Activated CD4-positive, alpha-beta T cell treated with anti-CD3 and anti-CD28 coated beads, Interleukin-2, Interleukin-4, amounts not matched to agents 100 ng/mL and 50 ng/mL, durations not matched to agents 16 hours and 8 hours (primary cell): ENCODE results near the gene CPNE5.

Source experiments
- DNase-seq: peaks from one replicate; pipeline ENCODE4 v3.0.0-alpha.2; 2020; ENCODE audit warnings: low spot score

The CPNE5 gene

DNA sequence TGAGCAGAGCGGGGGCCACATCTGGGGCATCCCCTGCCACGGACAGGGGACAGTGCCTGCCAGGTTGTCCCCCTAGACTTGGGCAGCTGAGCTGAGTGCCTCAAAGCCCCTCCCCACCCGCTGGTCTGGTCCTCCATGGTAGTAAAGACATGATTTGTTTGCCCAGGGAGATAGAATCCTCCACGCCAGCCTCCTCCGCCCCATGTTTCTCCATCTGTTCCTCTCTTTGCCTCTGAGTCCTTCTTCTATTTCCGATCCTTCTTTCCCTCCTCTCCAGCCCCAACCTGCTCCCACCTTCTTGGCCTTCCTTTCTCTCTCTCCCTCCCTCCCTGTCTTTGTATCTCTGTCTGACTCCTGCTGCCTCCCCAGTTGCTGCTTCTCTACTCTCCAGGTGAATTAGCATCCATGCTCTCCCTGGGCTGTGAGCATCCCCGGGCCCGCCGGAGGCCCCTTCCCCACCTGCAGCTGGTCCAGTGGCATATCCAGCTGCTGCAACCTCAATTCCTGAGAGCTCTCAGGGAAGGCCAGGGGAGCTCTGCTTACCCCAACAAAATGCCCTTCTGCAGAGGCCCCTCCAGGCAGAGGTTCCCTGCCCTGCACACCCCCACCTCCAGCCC is 45.8 kb downstream of the CPNE5 start:
- no peak for DNase-seq

GRCh38 chr6:36791521-36792135 is 47.6 kb downstream of the CPNE5 start:
- no peak for DNase-seq

DNA sequence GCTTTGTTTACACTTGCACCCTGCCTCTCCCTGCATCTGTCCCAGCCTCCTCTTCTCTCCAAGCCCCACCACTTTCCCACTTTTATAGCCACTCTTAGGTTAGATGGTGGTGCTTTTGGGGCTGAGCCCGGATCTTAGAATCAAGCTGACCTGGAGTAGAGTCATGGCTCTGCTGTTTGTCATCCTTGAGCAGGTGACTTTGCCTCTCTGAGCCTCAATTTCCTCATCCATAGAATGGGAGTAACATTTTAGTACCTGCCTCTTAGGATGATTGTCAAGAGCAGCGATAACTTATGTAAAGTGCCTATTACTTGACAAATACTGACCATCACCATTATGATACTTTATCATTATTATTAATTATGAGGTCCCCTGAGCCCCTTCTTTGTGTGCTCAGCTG is 48.2 kb downstream of the CPNE5 start:
- DNase-seq, result no peak

DNA sequence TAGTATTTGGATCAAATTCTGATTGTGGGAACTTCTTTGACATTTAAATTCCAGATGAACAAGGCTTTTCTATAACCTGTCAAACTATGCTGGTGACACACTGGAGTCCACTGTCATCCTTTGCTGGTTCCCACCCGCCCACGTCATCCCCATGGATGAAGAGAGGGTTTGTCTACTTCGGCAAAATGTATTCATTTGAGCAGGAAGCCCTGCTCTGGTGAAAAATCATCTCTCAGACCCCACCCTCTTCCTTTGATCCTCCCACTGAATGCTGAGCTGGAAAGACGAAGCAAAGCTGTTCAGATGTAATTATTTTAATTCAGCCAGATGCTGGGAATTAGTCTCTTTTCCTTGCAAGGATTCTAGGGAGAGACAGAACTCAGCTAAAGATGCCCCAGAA is 50.5 kb downstream of the CPNE5 start:
- DNase-seq, result no peak

GRCh38 chr6:36788186-36788585 is 51.1 kb downstream of the CPNE5 start:
- DNase-seq, result no peak

GRCh38 chr6:36787210-36787609 is 52.0 kb downstream of the CPNE5 start:
- no peak for DNase-seq

DNA sequence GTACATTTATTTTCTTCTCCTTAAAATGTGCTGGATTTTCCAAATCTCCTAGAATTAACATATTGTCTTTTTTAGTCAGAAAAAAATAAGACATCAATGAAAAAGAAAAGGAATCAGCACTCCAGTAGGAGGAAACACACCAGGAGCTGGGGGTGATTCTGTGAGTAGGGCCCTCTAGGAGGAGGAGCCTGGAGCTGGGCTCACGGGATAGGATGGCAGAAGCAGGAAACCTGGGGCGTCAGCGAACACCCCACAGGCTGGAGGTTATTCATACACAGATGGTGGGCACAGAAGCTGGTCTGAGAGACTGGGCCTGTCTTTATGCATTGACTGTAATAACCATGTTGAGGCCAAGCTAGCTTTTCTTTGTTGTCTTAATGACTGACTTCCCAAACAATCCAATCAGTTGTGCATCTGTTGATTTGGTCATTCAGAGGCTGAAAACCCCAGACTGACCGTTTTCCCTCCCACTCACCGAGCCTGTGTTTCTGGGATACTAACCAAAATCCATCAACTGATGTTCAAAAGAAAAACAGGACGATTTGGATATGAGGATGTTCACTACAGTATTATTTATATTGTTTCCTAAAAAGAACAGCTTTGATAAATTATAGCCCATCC is 53.1 kb downstream of the CPNE5 start:
- no peak for DNase-seq

- DNase-seq, result no peak
These were observed 54.9 kb downstream of the CPNE5 start for GRCh38 chr6:36784376-36784636.

DNA sequence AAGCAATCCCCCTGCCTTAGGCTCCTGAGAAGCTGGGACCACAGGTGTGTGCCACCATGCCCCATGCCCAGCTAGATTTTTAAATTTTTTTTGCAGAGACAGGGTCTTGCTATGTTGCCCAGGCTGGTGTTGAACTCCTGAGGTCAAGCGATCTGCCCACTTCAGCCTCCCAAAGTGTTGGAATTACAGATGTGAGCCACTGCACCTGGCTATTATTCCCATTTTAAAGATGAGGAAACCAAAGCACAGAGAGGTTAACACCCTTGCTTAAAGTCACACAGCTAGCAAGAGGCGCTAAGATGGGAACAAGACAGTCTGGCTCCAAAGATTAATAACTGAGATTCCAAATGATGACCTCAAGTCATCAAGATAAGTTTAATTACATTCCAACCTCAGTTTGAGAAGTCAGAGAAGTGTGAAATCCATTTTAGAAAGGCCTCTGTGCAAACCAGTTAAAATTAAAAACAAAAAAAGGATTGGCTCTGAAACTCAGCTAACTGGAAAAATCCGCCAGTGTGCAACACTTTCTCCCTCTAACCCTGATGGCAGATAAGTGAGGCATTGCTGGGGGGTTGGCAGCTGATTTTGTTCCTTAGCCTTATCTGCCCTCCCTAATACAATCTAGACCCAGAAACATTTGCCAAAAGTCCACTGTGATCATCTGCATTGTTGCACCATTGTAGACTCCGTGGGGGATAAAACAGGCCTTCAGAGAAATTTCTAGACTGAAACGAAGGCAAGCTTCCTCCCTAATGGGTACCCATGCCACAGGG is 55.5 kb downstream of the CPNE5 start:
- no peak for DNase-seq

- no peak for DNase-seq
These were observed 57.6 kb downstream of the CPNE5 start for GRCh38 chr6:36781669-36782068.

DNA sequence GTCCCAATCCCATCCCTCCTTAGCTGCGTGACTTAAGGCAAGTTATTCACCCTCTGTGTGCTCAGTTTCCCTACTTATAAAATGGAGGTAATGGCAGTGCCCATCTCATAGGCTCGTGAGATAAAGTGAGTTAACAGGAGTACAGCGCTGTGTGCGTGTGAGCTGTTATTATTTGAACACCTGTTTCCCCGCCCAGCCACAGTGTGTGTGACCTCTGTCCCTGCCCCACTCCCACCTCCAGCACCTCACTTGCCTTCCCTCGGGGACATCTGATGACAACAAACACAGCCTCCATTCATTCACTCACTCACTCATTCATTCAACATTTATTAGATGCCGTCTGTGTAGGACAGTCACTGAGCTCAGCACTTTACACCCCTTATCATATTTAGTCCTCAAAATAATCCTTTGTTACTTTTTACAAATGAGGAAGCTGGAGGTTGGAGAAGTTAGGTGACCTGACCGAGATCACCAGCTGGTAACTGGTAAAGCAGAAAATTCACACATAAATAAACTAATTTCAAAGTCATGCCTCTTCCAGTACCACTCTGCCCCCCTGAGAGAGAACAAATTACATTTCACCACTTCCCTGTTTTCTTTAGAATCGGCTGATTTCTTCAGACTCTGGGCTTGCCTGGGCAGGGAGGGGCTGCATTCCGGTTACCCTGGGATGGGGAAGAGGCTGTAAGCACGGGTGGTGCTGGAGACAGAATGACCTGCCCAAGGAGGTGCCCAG is 58.6 kb downstream of the CPNE5 start:
- no peak for DNase-seq

- no peak for DNase-seq
These were observed 60.0 kb downstream of the CPNE5 start for GRCh38 chr6:36779227-36779626.

DNA sequence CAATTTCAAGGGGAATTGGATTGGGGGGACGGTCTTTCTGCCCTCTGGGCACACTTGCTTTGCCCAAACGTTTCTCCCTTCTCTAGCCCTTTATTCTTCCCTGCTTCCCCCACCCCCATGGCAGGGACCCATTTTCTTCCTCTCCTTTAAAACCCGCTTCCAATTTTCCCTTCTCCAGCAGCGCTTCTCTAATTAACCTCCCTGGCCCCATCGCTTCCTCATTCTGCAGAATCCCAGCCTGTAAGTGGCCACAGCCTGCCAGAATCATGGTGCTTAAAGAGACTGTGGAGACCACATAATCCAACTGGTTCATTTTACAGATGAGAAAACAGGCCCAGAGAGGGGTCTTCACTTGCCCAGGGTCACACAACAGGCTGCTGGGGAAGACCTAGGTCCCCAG is 61.4 kb downstream of the CPNE5 start:
- DNase-seq, result no peak

DNA sequence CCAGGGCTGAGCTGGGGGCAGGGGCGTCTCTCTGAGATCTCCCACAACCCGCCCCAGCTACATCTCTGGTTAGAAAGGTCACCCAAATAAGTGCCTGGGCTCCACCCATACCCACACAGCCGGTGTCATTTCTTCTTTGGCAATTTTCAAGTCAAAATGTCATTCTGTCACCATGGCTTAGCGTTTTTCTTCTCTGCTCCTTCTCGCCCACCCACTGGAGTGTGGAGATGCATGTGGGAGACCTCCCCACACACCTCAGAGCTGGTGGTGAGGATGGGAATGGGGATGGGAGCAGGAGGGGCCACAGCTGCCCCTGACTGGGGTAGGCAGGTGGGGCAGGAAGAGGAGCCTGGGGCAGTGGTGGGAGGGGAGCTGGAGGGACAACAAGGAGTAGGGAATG is 63.1 kb downstream of the CPNE5 start:
- no peak for DNase-seq

- DNase-seq, result no peak
These were observed 64.9 kb downstream of the CPNE5 start for GRCh38 chr6:36774331-36774730.

DNA sequence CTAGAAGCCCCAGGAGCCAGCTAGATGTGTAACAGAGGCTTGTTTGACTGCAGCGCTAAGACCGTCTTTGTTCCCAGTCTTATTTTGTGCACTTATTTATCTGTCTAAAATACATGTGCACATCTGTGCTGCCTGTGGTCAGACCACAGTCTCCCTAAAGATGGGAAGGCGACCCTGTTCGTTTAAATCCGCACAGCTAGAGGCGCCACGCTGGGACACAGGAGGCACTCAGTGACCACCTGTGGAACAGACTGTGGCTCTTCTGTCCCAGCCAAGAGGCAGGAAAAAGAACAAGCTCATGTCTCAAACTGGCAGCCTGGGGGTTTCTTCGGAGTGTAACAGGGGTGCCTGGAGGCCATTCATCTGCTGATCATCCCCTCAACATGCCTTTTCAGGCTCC is 66.8 kb downstream of the CPNE5 start:
- DNase-seq, result no peak

DNA sequence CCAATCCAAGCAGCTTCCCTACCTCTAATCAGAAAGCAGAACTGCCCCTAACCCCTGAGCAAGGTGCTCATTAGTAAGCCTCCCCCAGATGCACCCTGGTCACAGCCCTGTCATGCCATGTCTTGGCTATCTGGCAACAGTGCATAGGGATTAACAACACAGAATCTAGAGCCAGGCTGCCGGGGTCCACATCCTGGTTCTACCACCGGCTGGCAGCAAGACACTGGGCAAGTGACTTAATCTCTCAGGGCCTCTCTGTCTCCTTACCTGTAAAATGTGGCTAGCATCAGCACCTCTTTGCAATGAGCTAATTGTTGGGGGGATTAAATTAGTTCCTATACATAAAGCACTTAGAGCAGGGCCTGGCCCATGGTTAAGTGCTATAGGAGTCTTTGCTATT is 68.1 kb downstream of the CPNE5 start:
- DNase-seq, result no peak

DNA sequence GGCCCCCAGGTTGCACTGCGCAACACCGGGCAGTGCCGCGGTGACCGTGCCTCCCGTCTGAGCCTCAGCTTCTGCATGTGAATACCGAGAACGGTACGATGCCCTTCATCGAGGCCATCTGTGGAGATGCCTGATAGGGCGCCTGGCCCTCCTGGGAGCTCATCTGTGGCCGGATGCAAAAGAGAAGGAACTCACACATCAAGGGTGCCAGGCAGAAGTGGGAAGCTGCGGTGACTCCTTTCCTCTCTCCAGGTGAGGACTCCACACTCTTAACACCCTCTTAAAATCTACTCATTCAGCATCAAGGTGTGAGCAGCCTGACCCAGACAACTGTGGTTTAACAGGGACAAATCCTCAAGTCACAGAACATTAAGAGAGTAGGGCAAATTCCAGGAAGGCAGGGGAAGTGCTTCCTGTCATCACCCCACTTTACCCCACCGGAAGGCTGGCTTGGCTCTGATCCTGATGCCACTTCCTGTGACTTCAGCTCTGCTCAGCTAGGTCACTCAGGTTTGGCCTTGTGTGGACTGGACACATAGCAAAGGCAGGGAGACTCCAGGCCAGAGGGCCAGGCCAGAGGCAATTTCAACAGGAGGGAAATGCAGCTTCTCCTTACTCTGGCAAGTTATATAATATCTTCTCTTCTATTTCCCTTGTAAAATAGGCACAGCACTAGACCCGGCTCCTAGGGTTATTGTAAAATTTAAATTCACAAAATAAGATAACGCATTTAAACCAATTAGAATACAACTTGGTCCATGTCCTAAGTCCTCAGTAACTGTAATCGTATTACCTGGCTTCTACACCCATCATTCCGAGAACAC is 69.4 kb downstream of the CPNE5 start:
- peak; percentile 66 for DNase-seq

DNA sequence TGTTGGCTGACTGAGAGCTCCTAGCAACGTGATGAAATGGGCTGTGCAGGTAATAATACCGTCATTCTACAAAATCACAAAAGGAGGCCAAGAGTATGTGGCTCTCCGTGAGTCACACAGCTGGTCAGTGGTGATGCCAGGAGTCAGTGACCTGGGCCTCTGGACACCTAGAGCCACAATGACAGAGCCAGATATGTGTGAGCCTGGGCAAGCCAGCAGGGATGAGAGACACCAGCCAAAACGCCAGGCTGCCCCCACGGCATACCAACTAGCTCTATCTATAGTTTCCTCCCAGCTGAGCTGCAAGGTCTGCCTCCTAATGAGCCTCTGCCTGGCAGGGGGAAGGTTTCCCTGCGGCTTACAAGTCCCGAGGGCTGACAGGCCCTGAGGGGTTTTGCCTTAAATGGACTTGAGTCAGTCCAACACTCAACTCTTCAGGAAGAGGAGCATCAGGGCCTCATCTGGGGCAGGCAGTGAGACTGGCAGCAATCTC is 70.0 kb downstream of the CPNE5 start:
- no peak for DNase-seq

DNA sequence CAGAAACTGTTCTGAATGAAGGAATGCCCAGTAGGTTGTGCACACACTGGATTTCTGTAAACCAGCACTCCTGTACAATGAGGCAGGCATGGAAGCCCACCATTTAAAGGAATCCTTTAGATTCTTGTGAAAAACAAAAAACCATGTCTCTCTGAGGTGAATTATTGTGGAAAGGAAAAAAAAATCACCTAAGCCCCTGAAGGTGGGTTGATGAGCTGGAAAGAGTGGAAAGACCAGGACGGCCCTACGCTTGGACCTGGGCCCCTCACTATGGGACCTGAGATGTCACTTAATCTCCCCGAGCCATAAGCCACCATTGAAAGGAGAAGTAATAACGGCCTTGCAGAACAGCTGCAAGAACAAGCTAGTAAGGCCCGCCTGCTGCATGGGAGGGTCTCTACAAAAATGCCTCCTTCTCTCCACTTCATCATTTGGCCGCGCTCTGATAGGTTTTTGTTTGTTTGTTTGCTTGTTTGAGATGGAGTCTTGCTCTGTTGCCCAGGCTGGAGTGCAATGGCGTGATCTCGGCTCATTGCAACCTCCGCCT is 72.8 kb downstream of the CPNE5 start:
- DNase-seq, result no peak
